Left ventricle myocardium inferior (tissue), 1 donor: ENCODE results near the gene PAX4. TPM values are rescaled to one million over a fixed set of nuclear protein-coding genes. Genes with fewer than 3 reads are reported as not detected.

Source experiments
- DNase-seq: peaks from one replicate; pipeline ENCODE4 v3.0.0-alpha.2; 2020
- H3K27ac ChIP-seq: fragments of 200-600 bp; replicated peaks from 2 replicates; pipeline ENCODE4 v1.8.0; 2021
- H3K27me3 ChIP-seq: fragments of 200-600 bp; 2 replicates; pipeline ENCODE4 v1.8.0; 2021; ENCODE audit warnings: low read depth
- H3K36me3 ChIP-seq: fragments of 200-600 bp; 2 replicates; pipeline ENCODE4 v1.8.0; 2021
- H3K4me1 ChIP-seq: fragments of 200-600 bp; 2 replicates; pipeline ENCODE4 v1.8.0; 2021
- H3K4me3 ChIP-seq: fragments of 200-600 bp; 2 replicates; pipeline ENCODE4 v1.8.0; 2021; ENCODE audit warnings: mild to moderate bottlenecking, moderate library complexity
- H3K9me3 ChIP-seq: fragments of 200-600 bp; replicated peaks from 2 replicates; pipeline ENCODE4 v1.8.0; 2021
- CTCF ChIP-seq: fragments of 200-600 bp; IDR thresholded peaks from 2 replicates; pipeline ENCODE4 v1.8.0; 2021; ENCODE audit warnings: antibody characterized with exemption, mild to moderate bottlenecking, borderline replicate concordance
- intact Hi-C: fragments of 100-400 bp; cut with micrococcal nuclease; formaldehyde crosslinking; loops from one replicate; pipeline ENCODE4 v1.11.0; 2022
- total RNA-seq: library from RNA; stranded (reverse); fragmentation: NEBNext Ultra II Directional; extraction: Animal tissue kit (Norgen Biotek cat#: 25700); gene quantifications from one replicate; pipeline ENCODE4 v1.2.1, GENCODE V29; 2021
- donor health status: DM: no; HTN: yes; CAD: no; lungs with severe emphysema.

The PAX4 gene
- total RNA-seq, 1 donor from 2014 or later = not detected

DNA sequence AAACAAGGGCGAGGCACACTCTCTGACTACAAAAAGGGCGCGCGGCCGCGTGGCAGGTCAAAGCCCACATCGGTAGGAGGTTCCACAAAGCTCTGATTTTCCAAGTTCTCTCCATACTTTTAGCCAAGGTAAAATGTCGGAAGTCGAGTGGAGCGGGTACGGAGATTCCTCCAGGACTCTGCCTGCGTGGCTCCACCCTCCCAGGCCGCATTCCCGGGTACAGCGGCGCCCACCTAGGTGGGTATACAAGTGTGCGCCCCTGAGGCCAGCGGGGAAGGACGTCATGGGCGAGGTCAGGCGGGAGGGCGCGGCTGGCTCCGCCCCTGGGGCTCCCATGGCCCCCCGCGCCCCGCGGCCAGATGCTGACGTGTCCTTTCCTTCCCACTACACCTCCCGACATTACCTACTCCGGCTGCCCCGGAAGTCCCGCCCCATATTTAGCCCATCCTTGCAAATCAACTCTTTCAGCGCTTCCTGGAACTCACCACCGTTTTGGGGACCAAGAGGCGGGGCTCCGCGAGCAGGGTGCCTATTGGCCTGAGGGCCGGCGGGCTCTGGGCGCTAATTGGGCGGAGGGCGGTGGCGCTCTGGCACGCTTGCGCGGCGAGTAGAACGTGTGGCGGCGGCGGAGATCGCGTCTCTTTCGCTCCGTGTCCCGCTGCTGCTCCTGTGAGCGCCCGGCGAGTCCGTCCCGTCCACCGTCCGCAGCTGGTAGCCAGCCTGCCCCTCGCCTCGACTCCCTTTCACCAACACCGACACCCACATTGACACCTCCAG is 33.8 kb upstream of the PAX4 start, which contains the start of gene SND1:
SND1 (plus strand) TSS at position 639 of the 777 bp plus-strand sequence. CDS start 180 bp downstream, outside the sequence.
- peak; percentile 99 for DNase-seq
- Histone ChIP-seq H3K9me3 (no peaks in the 10 kb centered on the region), H3K4me3 (peak within 1 kb of the TSS; percentile 87), H3K36me3 (no peaks in the 10 kb centered on the region), H3K4me1 (peaks cover 53% of the 10 kb centered on the region), H3K27ac (peak within 1 kb of the TSS; percentile 95), H3K27me3 (no peaks in the 10 kb centered on the region)
- no peak for TF ChIP-seq CTCF
- intact Hi-C loops = no loop called here

DNA sequence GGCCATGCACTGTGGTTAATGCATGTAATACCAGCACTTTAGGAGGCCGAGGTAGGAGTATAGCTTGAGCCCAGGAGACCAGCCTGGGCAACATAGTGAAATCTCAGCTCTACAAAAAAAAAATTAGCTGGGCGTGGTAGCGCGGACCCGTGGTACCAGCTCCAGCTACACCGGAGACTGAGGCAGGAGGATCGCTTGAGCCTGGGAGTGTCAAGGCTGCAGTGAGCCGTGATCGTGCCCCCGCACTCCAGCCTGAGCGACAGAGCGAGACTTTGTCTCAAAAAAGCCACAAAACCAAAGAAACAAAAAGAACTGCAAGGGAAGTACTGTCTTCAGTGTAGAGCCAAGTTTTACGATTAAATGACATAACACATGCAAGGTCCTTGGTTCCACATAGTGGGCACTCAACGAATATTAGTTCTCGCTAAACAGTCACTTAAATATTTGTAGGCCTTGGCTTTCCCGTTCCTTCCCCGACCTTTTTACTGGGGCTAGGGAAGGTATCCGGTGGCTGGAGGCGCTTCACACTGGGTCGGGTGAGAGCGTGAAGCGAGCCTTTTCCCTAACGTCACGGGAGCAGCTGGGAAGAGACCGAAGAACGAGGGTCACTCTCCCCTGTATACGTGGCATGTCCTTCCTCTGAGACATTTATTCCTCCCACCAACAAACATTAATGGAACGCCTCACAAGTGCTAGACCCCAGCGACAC is 33.1 kb upstream of the PAX4 start:
- TF ChIP-seq CTCF = no peak
- no peaks in the 10 kb centered on the region for H3K9me3 ChIP-seq
- H3K36me3 ChIP-seq = no peaks in the 10 kb centered on the region
- intact Hi-C loops = no loop called here
- no peak for DNase-seq
- H3K4me1 ChIP-seq = peaks cover 48% of the 10 kb centered on the region
- H3K4me3 ChIP-seq = peak overlapping the region; percentile 87
- H3K27me3 ChIP-seq = no peaks in the 10 kb centered on the region
- H3K27ac ChIP-seq = peak overlapping the region; percentile 95

GRCh38 chr7:127648986-127649385 is 31.0 kb upstream of the PAX4 start:
- Histone ChIP-seq H3K36me3 (no peaks in the 10 kb centered on the region), H3K27me3 (no peaks in the 10 kb centered on the region), H3K27ac (no peak overlapping the region), H3K4me1 (peaks cover 28% of the 10 kb centered on the region), H3K4me3 (no peak overlapping the region), H3K9me3 (no peaks in the 10 kb centered on the region)
- no peak for TF ChIP-seq CTCF
- intact Hi-C loops = no loop called here
- no peak for DNase-seq

- Histone ChIP-seq H3K27me3 (no peaks in the 10 kb centered on the region), H3K4me3 (no peak overlapping the region), H3K9me3 (no peaks in the 10 kb centered on the region), H3K4me1 (peaks cover 14% of the 10 kb centered on the region), H3K36me3 (no peaks in the 10 kb centered on the region), H3K27ac (no peak overlapping the region)
- DNase-seq = no peak
- no peak for TF ChIP-seq CTCF
- intact Hi-C loops = no loop called here
Observed at GRCh38 chr7:127647636-127648035, 29.7 kb upstream of the PAX4 start.

GRCh38 chr7:127644484-127644883 is 26.5 kb upstream of the PAX4 start:
- Histone ChIP-seq H3K27ac (no peak overlapping the region), H3K36me3 (no peaks in the 10 kb centered on the region), H3K27me3 (peaks cover 2% of the 10 kb centered on the region), H3K9me3 (no peaks in the 10 kb centered on the region), H3K4me3 (no peak overlapping the region), H3K4me1 (no peaks in the 10 kb centered on the region)
- DNase-seq = no peak
- intact Hi-C loops = no loop called here
- TF ChIP-seq CTCF = no peak
